Activated T-cell treated with anti-CD3 and anti-CD28 coated beads, Interleukin-2, amount 50 U/mL, for 4 hours (primary cell): ENCODE measurements around the gene OR11H6. TPM values are rescaled to one million over a fixed set of nuclear protein-coding genes. Genes with fewer than 3 reads are reported as not detected.
"Not testable (repeated sequence)": the region's sequence is repeated elsewhere in the genome, so short reads cannot be mapped to it uniquely, and the experiment has no call there.

Source experiments
- ATAC-seq, 2 donors: fragments of 200-7000 bp; cut with Tn5 transposase; one replicate each; pipeline ENCODE4 v1.10.0; 2021
- DNase-seq: peaks from one replicate; pipeline ENCODE4 v3.0.0-alpha.2; 2020
- H3K27me3 Mint-ChIP-seq: one replicate; pipeline ENCODE4 v1.8.0; 2021; ENCODE audit warnings: low read depth, mixed read lengths
- H3K36me3 Mint-ChIP-seq: one replicate; pipeline ENCODE4 v1.8.0; 2022; ENCODE audit warnings: mixed read lengths; ENCODE audit not compliant: insufficient read depth
- H3K4me1 Mint-ChIP-seq: one replicate; pipeline ENCODE4 v1.8.0; 2021; ENCODE audit warnings: low read depth, mixed read lengths
- H3K4me3 Mint-ChIP-seq: one replicate; pipeline ENCODE4 v1.8.0; 2021; ENCODE audit warnings: mild to moderate bottlenecking, moderate library complexity, mixed read lengths
- H3K9me3 Mint-ChIP-seq: one replicate; pipeline ENCODE4 v1.8.0; 2021; ENCODE audit warnings: mixed read lengths
- total RNA-seq, 3 donors: library from RNA; stranded (reverse); gene quantifications; one replicate each; pipeline ENCODE4 v1.2.1, GENCODE V29; 2021

The OR11H6 gene
- total RNA-seq, 3 donors from 2014 or later = not detected

DNA sequence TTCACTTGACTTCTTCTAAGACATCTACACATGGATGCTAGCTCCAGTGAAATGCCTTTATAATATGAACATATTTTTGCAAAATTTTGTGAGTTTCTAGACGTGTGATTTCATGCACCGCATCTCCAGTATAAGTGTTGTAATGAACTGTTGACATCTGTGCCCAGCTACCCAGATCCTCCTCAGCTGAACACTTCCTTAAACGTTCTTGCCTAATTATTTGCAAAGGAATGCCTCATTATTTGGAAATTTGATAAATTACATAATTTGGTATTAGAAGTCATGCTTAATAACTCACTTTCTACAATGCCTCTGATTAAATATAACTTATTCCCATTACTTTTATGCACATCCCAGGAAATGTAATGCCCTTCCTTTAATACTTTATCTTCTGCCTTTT is 18.8 kb upstream of the OR11H6 start:
- DNase-seq = no peak
- no peaks in the 10 kb centered on the region for H3K4me1 Mint-ChIP-seq
- H3K27me3 Mint-ChIP-seq = peaks cover 4% of the 10 kb centered on the region
- no peaks in the 10 kb centered on the region for H3K36me3 Mint-ChIP-seq
- H3K9me3 Mint-ChIP-seq = no peaks in the 10 kb centered on the region
- no peak for ATAC-seq
- no peak overlapping the region for H3K4me3 Mint-ChIP-seq

DNA sequence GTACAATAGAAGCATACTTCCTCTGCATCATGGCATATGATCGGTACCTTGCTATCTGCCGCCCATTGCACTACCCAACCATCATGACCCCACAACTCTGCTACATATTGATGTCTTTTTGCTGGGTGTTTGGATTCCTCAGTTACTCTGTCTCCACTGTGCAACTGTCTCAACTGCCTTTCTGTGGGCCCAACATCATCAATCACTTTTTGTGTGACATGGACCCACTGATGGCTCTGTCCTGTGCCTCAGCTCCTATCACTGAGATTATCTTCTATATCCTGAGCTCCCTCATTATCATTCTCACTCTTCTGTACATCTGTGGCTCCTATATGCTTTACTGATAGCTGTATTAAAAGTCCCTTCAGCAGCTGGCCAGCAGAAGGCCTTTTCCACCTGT is 13.9 kb upstream of the OR11H6 start:
- ATAC-seq (no peak), DNase-seq (no peak)
- no peaks in the 10 kb centered on the region for H3K9me3 Mint-ChIP-seq
- H3K4me1 Mint-ChIP-seq = no peaks in the 10 kb centered on the region
- H3K27me3 Mint-ChIP-seq = peaks cover 1% of the 10 kb centered on the region
- no peak overlapping the region for H3K4me3 Mint-ChIP-seq
- no peaks in the 10 kb centered on the region for H3K36me3 Mint-ChIP-seq

DNA sequence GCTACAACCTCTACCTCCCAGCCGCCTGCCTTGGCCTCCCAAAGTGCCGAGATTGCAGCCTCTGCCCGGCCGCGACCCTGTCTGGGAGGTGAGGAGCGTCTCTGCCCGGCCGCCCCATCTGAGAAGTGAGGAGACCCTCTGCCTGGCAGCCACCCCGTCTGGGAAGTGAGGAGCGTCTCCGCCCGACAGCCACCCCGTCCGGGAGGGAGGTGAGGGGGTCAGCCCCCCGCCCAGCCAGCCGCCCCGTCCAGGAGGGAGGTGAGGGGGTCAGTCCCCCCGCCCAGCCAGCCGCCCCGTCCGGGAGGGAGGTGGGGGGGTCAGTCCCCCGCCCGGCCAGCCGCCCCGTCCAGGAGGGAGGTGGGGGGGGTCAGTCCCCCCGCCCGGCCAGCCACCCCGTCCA is 11.1 kb upstream of the OR11H6 start:
- H3K4me3 Mint-ChIP-seq, H3K36me3 Mint-ChIP-seq, H3K9me3 Mint-ChIP-seq, H3K4me1 Mint-ChIP-seq, DNase-seq, H3K27me3 Mint-ChIP-seq, ATAC-seq: not testable (repeated sequence)

DNA sequence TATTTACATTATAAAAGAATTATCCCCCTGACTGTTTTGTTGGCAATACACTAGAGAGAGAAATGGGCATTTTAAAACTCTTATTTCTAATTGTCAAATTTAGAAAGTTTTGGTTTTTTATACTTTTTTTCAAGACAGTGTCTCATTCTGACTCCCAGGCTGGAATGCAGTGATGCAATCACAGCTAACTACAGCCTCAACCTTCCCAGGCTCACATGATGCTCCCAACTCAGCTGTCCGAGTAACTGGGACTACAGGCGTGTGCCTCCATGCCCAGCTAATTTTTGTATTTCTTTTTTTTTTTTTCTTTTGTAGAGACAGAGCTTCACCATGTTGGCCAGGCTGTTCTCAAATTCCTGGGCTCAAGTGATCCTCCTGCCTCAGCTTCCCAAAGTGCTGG is 8.3 kb upstream of the OR11H6 start:
- H3K27me3 Mint-ChIP-seq = peaks cover 3% of the 10 kb centered on the region
- H3K36me3 Mint-ChIP-seq = no peaks in the 10 kb centered on the region
- H3K4me1 Mint-ChIP-seq = no peaks in the 10 kb centered on the region
- DNase-seq = no peak
- no peak overlapping the region for H3K4me3 Mint-ChIP-seq
- ATAC-seq = no peak
- H3K9me3 Mint-ChIP-seq = no peaks in the 10 kb centered on the region

DNA sequence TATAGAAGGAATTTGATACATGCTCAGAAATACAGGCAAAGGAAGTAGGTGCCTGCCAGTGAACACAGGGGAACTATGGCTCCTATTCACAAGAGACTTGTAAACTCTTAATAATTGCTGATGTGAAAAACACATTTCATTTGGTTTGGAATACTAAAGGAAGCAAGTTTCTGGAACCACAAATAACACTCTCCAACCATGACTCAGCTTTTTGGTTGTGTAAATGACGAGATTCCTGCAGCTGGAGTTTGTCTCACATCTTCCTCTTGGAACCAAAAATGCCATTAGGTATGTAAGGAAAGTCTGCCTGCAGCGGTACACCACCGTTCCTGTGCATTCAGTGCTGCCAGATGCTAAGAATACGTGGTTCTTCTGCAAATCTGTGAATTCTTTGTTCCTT is 4.5 kb upstream of the OR11H6 start:
- Mint-ChIP-seq H3K27me3 (peaks cover 8% of the 10 kb centered on the region), H3K9me3 (no peaks in the 10 kb centered on the region), H3K4me1 (no peaks in the 10 kb centered on the region), H3K36me3 (no peaks in the 10 kb centered on the region), H3K4me3 (no peak overlapping the region)
- DNase-seq (no peak), ATAC-seq (no peak)

DNA sequence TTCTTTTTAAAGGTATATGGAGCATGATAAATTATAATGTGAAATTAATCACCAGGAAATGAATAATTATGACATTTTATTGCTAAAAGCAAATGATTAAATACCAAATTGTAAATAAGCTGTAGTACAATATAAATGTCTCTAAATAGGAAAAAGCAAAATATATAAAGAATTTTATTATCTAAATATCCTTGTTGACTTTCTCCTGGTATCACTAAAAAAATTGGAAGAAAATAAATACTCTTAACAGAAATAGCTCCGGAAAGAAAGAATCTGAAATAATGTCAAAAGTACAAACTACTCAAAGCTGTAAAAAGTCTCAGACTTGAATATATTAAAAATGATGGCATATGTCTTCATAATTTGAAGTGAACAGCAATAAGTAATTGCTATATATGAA is 5.2 kb downstream of the OR11H6 start, which contains the start of gene OR11H7:
OR11H7 (plus strand) TSS at position 301 of the 400 bp plus-strand sequence.
- H3K4me3 Mint-ChIP-seq = no peak within 1 kb of the TSS
- DNase-seq (no peak), ATAC-seq (no peak)
- peaks cover 9% of the 10 kb centered on the region for H3K9me3 Mint-ChIP-seq
- H3K27me3 Mint-ChIP-seq = peaks cover 11% of the 10 kb centered on the region
- H3K36me3 Mint-ChIP-seq = no peaks in the 10 kb centered on the region
- no peaks in the 10 kb centered on the region for H3K4me1 Mint-ChIP-seq

DNA sequence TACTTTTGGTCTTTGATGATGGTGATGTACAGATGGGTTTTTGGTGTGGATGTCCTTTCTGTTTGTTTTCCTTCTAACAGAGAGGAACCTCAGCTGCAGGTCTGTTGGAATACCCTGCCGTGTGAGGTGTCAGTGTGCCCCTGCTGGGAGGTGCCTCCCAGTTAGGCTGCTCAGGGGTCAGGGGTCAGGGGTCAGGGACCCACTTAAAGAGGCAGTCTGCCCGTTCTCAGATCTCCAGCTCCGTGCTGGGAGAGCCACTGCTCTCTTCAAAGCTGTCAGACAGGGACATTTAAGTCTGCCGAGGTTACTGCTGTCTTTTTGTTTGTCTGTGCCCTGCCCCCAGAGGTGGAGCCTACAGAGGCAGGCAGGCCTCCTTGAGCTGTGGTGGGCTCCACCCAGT is 11.9 kb downstream of the OR11H6 start:
- not testable (repeated sequence) for H3K4me3 Mint-ChIP-seq, H3K36me3 Mint-ChIP-seq, ATAC-seq, H3K4me1 Mint-ChIP-seq, DNase-seq, H3K9me3 Mint-ChIP-seq, H3K27me3 Mint-ChIP-seq

DNA sequence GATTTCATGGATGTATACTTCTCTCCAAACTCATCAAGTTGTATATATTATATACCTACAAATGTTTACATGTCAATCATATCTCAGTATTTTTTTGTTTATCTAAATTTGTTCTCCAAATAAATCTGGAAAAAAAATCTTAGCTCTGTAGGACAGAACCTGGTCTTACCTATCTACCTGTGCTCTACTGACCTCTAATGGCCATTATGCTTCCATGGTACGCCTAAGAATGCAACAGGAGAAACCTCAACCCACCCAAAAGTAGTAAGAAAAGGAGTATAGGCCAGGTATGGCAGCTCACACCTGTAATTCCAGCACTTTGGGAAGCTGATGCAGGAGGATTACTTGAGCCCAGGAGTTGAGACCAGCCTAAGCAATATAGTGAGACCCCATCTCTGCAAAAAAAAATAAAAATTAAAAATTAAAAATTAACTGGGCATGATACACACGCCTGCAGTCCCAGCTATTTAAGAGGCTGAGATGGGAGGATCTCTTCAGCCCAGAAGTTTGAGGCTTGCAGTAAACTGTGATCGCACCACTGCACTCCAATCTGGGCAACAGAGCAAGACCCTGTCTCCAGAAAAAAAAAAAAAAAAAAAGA is 24.2 kb downstream of the OR11H6 start:
- DNase-seq (no peak), ATAC-seq (no peak)
- peaks cover 6% of the 10 kb centered on the region for H3K36me3 Mint-ChIP-seq
- H3K4me3 Mint-ChIP-seq = no peak overlapping the region
- peaks cover 8% of the 10 kb centered on the region for H3K9me3 Mint-ChIP-seq
- no peaks in the 10 kb centered on the region for H3K4me1 Mint-ChIP-seq
- H3K27me3 Mint-ChIP-seq = no peaks in the 10 kb centered on the region

DNA sequence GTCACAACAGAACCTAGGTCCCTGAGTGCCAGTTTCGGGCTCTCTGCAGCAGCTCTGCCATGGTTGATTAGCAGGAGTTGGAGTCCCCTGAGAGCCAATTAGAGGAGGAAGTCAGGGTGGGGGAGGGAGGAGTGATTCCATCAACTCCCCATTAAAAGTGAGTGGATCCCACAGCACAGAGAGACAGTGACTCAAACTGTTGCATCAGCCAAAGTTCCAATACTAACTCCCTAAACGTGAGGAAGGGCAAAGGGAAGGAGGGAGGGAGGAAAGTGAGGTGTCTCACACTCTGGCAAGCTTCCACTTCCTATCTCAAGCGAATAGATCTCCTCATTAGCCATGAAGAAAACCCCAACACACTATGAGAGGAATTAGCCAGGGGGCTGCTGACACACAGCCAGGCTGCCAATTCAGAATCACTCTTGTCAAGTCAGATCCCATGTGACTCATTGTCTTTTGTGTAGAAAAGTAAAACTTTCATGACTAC is 39.2 kb downstream of the OR11H6 start:
- H3K27me3 Mint-ChIP-seq = no peaks in the 10 kb centered on the region
- DNase-seq (no peak), ATAC-seq (no peak)
- peaks cover 16% of the 10 kb centered on the region for H3K36me3 Mint-ChIP-seq
- H3K4me1 Mint-ChIP-seq = no peaks in the 10 kb centered on the region
- no peak overlapping the region for H3K4me3 Mint-ChIP-seq
- no peaks in the 10 kb centered on the region for H3K9me3 Mint-ChIP-seq

DNA sequence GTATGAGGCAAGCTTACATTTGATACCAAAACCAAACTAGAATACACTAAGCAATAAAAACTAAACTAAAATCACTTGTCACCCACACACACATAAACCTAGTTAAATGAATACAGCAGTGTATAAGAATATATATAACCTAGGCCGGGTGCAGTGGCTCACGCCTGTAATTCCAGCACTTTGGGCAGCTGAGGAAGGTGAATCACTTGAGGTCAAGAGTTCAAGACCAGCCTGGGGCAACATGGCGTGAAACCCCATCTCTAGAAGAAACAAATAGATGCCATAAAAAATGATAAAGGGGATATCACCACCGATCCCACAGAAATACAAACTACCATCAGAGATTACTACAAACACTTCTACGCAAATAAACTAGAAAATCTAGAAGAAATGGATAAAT is 40.9 kb downstream of the OR11H6 start:
- not testable (repeated sequence) for DNase-seq, H3K4me1 Mint-ChIP-seq

DNA sequence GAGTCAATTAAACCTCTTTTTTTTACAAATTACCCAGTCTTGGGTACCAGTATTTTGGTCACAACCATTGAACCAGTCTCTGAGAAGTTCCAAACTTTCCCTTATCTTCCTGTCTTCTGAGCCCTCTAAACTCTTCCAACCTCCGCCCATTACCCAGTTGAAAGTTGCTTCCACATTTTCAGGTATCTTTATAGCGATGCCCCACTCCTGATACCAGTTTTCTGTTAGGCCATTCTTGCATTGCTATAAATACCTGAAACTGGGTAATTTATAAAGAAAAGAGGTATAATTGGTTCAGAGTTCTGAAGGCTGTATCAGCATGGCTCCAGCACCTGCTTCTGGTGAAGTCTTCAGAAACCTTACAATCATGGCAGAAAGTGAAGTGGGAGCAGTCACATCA is 50.6 kb downstream of the OR11H6 start:
- H3K36me3 Mint-ChIP-seq = peaks cover 41% of the 10 kb centered on the region
- ATAC-seq = no peak

More for the DNA sequence above, 40.9 kb downstream of the OR11H6 start:
- not testable (repeated sequence) for ATAC-seq, H3K27me3 Mint-ChIP-seq, H3K9me3 Mint-ChIP-seq, H3K4me3 Mint-ChIP-seq
- peaks cover 19% of the 10 kb centered on the region for H3K36me3 Mint-ChIP-seq

More for the DNA sequence above, 50.6 kb downstream of the OR11H6 start:
- Mint-ChIP-seq H3K4me3 (no peak overlapping the region), H3K9me3 (peaks cover 37% of the 10 kb centered on the region), H3K27me3 (no peaks in the 10 kb centered on the region), H3K4me1 (peaks cover 6% of the 10 kb centered on the region)
- no peak for DNase-seq

Other genes starting within 250 kb of the OR11H6 start
- not detected for gene OR4K15, start 248.1 kb upstream of the OR11H6 start, total RNA-seq
- gene OR4Q2, start 221.5 kb upstream of the OR11H6 start, total RNA-seq = not detected
- not detected for gene OR4K14, start 204.4 kb upstream of the OR11H6 start, total RNA-seq
- gene OR4K13, start 187.7 kb upstream of the OR11H6 start, total RNA-seq = not detected
- gene OR4L1, start 163.7 kb upstream of the OR11H6 start, total RNA-seq = not detected
- not detected for gene OR4K17, start 113.0 kb upstream of the OR11H6 start, total RNA-seq
- gene OR4N5, start 84.9 kb upstream of the OR11H6 start, total RNA-seq = not detected
- not detected for gene OR11G2, start 32.8 kb upstream of the OR11H6 start, total RNA-seq
- not detected for gene OR11H7, start 5.3 kb downstream of the OR11H6 start, total RNA-seq
- gene OR11H4, start 15.6 kb downstream of the OR11H6 start, total RNA-seq = not detected
- 10 to 100 TPM; 40.3 to 41.9 (median 41.5) TPM for gene TTC5, start 82.2 kb downstream of the OR11H6 start, total RNA-seq
- 10 to 100 TPM; 28.9 to 38.0 (median 33.0) TPM for gene CCNB1IP1, start 109.6 kb downstream of the OR11H6 start, total RNA-seq
- 10 to 100 TPM; 16.9 to 22.9 (median 22.1) TPM for gene PARP2, start 119.9 kb downstream of the OR11H6 start, total RNA-seq
- gene TEP1, start 189.8 kb downstream of the OR11H6 start, total RNA-seq = 10 to 100 TPM; 14.7 to 21.7 (median 19.3) TPM
- under 1 TPM in 1 of 3 donors, not detected in 2; 0.05 TPM for gene KLHL33, start 212.5 kb downstream of the OR11H6 start, total RNA-seq
- gene OSGEP, start 231.1 kb downstream of the OR11H6 start, total RNA-seq = 10 to 100 TPM; 73.4 to 86.5 (median 75.4) TPM
- gene APEX1, start 231.5 kb downstream of the OR11H6 start, total RNA-seq = 100 to 1,000 TPM; 265 to 309 (median 300) TPM
- 10 to 100 TPM; 33.6 to 43.4 (median 39.9) TPM for gene PIP4P1, start 237.7 kb downstream of the OR11H6 start, total RNA-seq
- 100 to 1,000 TPM; 198 to 236 (median 221) TPM for gene PNP, start 245.7 kb downstream of the OR11H6 start, total RNA-seq